ENCODE results near the gene BPIFA3. TPM values are rescaled to one million over a fixed set of nuclear protein-coding genes. Genes with fewer than 3 reads are reported as not detected.

BPIFA3 gene
- total and polyA plus RNA-seq, 2 of the 13 experiments (the other 11 are each of a cell fraction or from before 2014, with no cell fraction given), result not detected

DNA sequence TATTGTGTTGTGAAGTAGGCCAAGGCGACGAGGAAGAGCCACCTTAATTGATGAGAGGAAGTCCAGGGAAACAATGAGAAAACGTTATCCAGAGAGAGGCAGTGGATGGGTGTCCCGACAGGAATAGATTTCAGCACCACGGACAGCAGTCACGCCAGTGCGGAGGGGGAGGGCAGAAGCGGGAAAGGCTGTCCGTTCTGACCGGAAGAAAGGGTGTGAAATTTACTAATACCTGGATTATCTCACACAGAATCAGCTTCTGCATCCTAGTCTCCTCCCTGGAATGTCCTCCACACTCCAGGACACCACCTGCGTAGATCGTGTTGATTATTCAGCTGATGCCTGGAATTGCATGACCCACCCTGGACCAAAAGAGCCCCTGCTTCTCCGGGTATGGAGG is 7.4 kb upstream of the BPIFA3 start (continued):
- TF ChIP-seq, protein P1, sequence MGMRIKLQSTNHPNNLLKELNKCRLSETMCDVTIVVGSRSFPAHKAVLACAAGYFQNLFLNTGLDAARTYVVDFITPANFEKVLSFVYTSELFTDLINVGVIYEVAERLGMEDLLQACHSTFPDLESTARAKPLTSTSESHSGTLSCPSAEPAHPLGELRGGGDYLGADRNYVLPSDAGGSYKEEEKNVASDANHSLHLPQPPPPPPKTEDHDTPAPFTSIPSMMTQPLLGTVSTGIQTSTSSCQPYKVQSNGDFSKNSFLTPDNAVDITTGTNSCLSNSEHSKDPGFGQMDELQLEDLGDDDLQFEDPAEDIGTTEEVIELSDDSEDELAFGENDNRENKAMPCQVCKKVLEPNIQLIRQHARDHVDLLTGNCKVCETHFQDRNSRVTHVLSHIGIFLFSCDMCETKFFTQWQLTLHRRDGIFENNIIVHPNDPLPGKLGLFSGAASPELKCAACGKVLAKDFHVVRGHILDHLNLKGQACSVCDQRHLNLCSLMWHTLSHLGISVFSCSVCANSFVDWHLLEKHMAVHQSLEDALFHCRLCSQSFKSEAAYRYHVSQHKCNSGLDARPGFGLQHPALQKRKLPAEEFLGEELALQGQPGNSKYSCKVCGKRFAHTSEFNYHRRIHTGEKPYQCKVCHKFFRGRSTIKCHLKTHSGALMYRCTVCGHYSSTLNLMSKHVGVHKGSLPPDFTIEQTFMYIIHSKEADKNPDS (CRISPR knock-in tag; IDR thresholded peaks at IDR 0.05), result no peak; the same call in 1 of the 2 replicates
- 0 out of 2 replicates have a peak, but pooled peaks have one; percentile 86 for TF ChIP-seq ZNF678 (CRISPR knock-in tag; IDR thresholded peaks at IDR 0.05)
- TF ChIP-seq, protein P2, sequence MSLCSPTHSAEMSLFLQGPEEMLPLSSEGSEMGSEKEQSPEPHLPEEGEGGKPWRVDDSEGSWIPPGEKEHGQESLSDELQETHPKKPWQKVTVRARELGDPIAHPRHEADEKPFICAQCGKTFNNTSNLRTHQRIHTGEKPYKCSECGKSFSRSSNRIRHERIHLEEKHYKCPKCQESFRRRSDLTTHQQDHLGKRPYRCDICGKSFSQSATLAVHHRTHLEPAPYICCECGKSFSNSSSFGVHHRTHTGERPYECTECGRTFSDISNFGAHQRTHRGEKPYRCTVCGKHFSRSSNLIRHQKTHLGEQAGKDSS (CRISPR knock-in tag; IDR thresholded peaks at IDR 0.05; ENCODE audit: borderline replicate concordance, low read depth), result peak; percentile 81; the same call in 1 of the 2 replicates
- no peak for TF ChIP-seq U2AF2 (IDR thresholded peaks at IDR 0.05; ENCODE audit: low read depth, low read length)
- TF ChIP-seq MEIS2 (CRISPR knock-in tag; IDR thresholded peaks at IDR 0.05), result peak; percentile 98
- no peak for TF ChIP-seq NCOR1 (IDR thresholded peaks at IDR 0.05; ENCODE audit: borderline replicate concordance, low read length)
- peak; percentile 23 for TF ChIP-seq STAG1 (CRISPR knock-in tag; IDR thresholded peaks at IDR 0.05)
- TF ChIP-seq ZNF562 (CRISPR knock-in tag; IDR thresholded peaks at IDR 0.05; ENCODE audit: borderline replicate concordance), result peak; percentile 83; the same call in 1 of the 2 replicates
- peak; percentile 65 for TF ChIP-seq BCL6 (CRISPR knock-in tag; IDR thresholded peaks at IDR 0.05)
- TF ChIP-seq, protein P3, sequence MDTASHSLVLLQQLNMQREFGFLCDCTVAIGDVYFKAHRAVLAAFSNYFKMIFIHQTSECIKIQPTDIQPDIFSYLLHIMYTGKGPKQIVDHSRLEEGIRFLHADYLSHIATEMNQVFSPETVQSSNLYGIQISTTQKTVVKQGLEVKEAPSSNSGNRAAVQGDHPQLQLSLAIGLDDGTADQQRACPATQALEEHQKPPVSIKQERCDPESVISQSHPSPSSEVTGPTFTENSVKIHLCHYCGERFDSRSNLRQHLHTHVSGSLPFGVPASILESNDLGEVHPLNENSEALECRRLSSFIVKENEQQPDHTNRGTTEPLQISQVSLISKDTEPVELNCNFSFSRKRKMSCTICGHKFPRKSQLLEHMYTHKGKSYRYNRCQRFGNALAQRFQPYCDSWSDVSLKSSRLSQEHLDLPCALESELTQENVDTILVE (CRISPR knock-in tag; IDR thresholded peaks at IDR 0.05), result peak; percentile 99
- TF ChIP-seq ZNF670 (CRISPR knock-in tag; IDR thresholded peaks at IDR 0.05; ENCODE audit: borderline replicate concordance), result no peak
- TF ChIP-seq ZNF543 (CRISPR knock-in tag; IDR thresholded peaks at IDR 0.05), result peak; percentile 94
- TF ChIP-seq, protein P4, sequence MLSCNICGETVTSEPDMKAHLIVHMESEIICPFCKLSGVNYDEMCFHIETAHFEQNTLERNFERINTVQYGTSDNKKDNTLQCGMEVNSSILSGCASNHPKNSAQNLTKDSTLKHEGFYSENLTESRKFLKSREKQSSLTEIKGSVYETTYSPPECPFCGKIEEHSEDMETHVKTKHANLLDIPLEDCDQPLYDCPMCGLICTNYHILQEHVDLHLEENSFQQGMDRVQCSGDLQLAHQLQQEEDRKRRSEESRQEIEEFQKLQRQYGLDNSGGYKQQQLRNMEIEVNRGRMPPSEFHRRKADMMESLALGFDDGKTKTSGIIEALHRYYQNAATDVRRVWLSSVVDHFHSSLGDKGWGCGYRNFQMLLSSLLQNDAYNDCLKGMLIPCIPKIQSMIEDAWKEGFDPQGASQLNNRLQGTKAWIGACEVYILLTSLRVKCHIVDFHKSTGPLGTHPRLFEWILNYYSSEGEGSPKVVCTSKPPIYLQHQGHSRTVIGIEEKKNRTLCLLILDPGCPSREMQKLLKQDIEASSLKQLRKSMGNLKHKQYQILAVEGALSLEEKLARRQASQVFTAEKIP (CRISPR knock-in tag; IDR thresholded peaks at IDR 0.05; ENCODE audit: borderline replicate concordance), result no peak
- TF ChIP-seq HDAC6 (IDR thresholded peaks at IDR 0.05; ENCODE audit: low read depth, low read length), result no peak
- TF ChIP-seq HNRNPK (IDR thresholded peaks at IDR 0.05; ENCODE audit: low read depth, low read length, poor library complexity, severe bottlenecking), result no peak
- TF ChIP-seq RCOR2 (CRISPR knock-in tag; IDR thresholded peaks at IDR 0.05), result peak; percentile 56; the same call in 1 of the 2 replicates
- peak; percentile 98 for TF ChIP-seq ZSCAN21 (CRISPR knock-in tag; IDR thresholded peaks at IDR 0.05; ENCODE audit: borderline replicate concordance)
- peak; percentile 91; the same call in 1 of the 2 replicates for TF ChIP-seq CBX5 (CRISPR knock-in tag; IDR thresholded peaks at IDR 0.05; ENCODE audit: borderline replicate concordance)
- no peak for TF ChIP-seq FOXJ3 (CRISPR knock-in tag; IDR thresholded peaks at IDR 0.05; ENCODE audit: borderline replicate concordance)
- TF ChIP-seq ZNF598 (CRISPR knock-in tag; IDR thresholded peaks at IDR 0.05; ENCODE audit: borderline replicate concordance), result peak; percentile 84; the same call in 1 of the 2 replicates
- TF ChIP-seq ZNF33B (CRISPR knock-in tag; IDR thresholded peaks at IDR 0.05), result peak; percentile 68; the same call in 1 of the 2 replicates
- TF ChIP-seq MTA1 (CRISPR knock-in tag; IDR thresholded peaks at IDR 0.05; ENCODE audit: borderline replicate concordance), result no peak
- no peak for TF ChIP-seq RORA (CRISPR knock-in tag; IDR thresholded peaks at IDR 0.05)
- TF ChIP-seq ZNF274 (CRISPR knock-in tag; IDR thresholded peaks at IDR 0.05), result peak; percentile 92

All from HepG2 (cell line).